CD1c-positive myeloid dendritic cell (primary cell): ENCODE measurements around the gene C11orf58.

Experiments
- DNase-seq: peaks from one replicate; pipeline ENCODE4 v3.0.0-alpha.2; 2016; ENCODE audit errors: extremely low spot score

The C11orf58 gene

DNA sequence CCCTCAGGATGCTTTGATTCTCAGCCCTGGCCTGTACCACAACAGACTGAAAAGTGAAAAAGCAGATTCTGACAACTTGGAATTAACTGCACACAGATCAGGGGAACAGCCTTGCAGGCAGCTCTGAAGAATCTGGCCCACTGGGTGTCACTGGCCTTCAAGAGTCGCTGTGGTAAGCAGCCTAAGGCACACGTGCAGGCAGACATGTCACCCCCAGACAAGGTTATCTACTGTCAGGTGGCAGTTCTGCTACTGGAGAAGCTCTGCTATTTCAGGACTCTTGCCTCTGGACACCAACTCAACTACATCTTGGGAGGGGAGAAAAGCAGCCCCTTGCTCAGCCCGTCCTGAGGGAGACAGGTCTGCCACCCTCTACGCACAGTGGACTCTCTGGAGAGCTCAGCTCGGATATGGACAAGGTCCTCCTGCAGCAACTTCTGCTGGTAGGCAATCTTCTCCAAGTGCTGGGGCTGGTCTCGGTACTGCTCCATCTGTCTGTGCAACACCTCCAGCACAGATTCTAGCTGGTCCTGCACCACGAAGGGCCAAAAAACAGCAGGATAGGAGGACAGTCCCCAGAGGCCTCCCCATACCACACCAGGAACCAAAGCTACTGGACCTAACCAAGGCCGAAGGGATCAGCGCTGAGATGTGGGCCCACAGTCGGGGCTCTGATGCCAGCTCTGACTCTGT is 63.0 kb downstream of the C11orf58 start:
- DNase-seq = no peak

DNA sequence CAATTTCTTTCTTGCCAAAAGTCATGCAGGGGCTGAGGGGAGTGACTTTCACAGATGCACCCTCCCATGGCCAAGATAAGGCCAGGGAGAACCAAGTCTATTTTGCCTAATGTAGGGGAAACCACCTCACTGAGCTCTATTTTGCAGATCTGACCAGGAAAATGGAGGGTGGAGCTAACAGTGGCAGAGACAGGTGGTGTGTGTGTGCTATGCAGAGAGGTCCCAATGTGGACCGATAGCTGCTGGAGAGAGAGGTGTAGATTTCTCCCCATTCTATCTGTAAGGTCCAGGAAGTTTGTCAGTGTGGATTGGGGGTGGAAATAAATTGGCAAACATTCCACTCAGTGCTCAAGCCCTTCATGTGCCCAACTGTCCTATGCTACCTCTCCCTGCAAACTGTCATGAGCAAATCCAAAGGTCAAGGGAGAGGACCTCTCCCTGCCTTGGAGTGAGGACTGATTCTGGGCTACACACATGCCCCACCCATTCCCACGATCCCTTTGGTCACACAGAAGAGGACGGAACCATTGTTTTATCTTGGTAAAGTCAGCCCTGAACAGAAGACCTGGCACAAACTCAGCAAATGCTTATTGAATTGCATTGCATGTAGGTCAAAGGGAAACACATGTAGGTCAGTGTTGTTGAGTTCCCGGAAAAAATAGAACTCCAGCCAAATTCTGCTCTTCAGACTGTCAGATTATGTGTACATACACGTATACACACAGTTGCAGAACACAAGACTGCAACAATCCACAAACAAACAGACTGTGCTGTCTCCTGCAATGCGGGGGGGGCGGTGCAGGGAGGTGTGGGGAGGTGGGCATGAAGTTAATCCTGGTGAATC is 65.9 kb downstream of the C11orf58 start:
- no peak for DNase-seq

DNA sequence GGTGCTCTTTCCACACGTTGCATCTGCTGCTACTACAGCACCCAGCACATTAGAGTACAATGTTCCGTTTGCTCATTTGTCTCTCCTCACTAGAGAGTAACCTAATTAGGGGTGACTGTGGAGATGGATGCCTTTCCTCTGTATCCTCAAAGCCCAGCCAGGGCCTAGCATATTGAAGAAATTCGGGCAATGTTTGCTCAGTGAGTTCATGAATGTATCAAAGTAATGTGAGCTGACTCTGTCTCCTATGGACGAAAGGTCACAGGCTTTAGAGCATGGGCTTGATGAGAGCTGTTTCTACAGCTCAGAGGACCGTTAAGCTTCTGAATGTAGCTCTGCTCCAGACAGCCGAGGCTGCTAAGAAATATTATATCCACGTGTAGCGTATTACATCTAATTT is 67.5 kb downstream of the C11orf58 start:
- DNase-seq = no peak

DNA sequence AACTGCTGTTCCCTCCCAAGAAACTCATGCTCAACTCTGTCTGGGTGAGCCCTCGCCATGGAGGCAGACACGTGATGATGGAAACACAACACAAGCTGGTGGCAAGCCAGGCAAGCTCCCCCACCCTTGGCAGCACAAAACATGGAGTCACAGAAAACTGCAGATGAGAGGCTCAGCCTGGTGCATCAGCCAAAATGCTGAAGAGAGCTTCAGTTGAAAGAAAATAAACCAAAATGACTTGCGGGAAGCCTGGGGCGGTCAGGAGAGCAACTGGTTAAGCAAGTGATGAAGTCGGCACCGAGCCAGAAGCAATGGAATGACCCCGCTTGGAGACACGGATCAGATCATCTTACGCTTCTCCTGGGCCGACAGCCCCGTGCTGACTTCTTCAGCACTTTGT is 68.3 kb downstream of the C11orf58 start:
- no peak for DNase-seq

DNA sequence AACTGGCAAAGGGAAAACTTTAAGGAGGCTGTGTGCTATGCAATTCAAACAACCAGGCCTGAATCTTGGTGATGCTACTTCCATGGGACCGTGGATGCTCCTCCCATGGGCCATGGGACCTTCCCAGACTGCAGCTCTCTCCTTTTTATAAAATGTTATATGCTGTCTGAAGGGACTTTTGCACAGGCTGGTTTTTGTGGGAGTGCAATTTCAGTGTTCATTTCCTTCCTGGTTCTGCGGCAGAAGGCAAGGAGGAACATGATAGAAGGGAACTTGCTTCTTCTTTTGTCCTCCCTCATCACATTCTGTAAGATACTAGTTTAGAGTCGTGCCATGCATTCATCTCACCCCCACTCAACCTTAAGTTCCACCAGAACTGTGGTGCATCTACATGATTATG is 68.9 kb downstream of the C11orf58 start:
- DNase-seq = peak; percentile 73
